ENCODE results near the gene DCLK1. TPM values are rescaled to one million over a fixed set of nuclear protein-coding genes. Genes with fewer than 3 reads are reported as not detected.

The DCLK1 gene
- total RNA-seq, 4 donors from 2014 or later = 4.4 to 102 (median 13.3) TPM

GRCh38 chr13:35909091-35909490 lies 222.1 kb downstream of the DCLK1 start:
- DNase-seq = no peak
- H3K4me3 ChIP-seq = no peak overlapping the region
- intact Hi-C loops (cut with DNase I; ENCODE audit: low total_unique reads) = no loop called here
- no peak overlapping the region for H3K27ac ChIP-seq
- H3K36me3 ChIP-seq = no peaks in the 10 kb centered on the region
- H3K9me3 ChIP-seq = no peaks in the 10 kb centered on the region
- no peak for TF ChIP-seq CTCF (IDR thresholded peaks at IDR 0.05)
- H3K4me1 ChIP-seq = no peaks in the 10 kb centered on the region
- H3K27me3 ChIP-seq = no peaks in the 10 kb centered on the region

DNA sequence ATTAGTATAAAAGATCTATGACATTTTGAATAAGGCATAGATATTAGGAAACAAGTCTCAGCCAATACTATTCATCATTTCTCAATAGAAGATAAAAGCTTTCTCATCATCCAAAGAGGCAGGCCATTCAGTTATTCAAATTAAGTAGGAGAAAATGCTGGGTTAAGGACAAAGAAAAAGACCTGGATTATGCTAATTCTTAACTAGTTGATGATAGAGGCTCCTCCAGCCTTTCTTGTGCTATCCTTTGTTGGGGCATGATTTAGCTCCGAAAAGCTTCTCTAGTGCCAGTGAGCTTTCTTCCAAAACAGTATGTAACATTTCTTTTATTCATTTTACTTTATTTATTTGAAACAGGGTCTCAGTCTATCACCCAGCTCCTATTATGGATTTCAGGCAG lies 223.0 kb downstream of the DCLK1 start:
- H3K27ac ChIP-seq = no peak overlapping the region
- no peak for DNase-seq
- intact Hi-C loops (cut with DNase I; ENCODE audit: low total_unique reads) = no loop called here
- no peak overlapping the region for H3K4me3 ChIP-seq
- no peaks in the 10 kb centered on the region for H3K4me1 ChIP-seq
- no peaks in the 10 kb centered on the region for H3K36me3 ChIP-seq
- no peak for TF ChIP-seq POLR2A (IDR thresholded peaks at IDR 0.05)
- no peak for TF ChIP-seq CTCF (IDR thresholded peaks at IDR 0.05)
- no peaks in the 10 kb centered on the region for H3K27me3 ChIP-seq
- no peaks in the 10 kb centered on the region for H3K9me3 ChIP-seq

- H3K27me3 ChIP-seq = no peaks in the 10 kb centered on the region
- no peaks in the 10 kb centered on the region for H3K9me3 ChIP-seq
- no peaks in the 10 kb centered on the region for H3K4me1 ChIP-seq
- intact Hi-C loops (cut with DNase I; ENCODE audit: low total_unique reads) = no loop called here
- DNase-seq = no peak
- no peaks in the 10 kb centered on the region for H3K36me3 ChIP-seq
- H3K27ac ChIP-seq = no peak overlapping the region
- TF ChIP-seq POLR2A (IDR thresholded peaks at IDR 0.05) = no peak
- TF ChIP-seq CTCF (IDR thresholded peaks at IDR 0.05) = no peak
- H3K4me3 ChIP-seq = no peak overlapping the region
These were observed 224.5 kb downstream of the DCLK1 start for GRCh38 chr13:35906636-35907035.

DNA sequence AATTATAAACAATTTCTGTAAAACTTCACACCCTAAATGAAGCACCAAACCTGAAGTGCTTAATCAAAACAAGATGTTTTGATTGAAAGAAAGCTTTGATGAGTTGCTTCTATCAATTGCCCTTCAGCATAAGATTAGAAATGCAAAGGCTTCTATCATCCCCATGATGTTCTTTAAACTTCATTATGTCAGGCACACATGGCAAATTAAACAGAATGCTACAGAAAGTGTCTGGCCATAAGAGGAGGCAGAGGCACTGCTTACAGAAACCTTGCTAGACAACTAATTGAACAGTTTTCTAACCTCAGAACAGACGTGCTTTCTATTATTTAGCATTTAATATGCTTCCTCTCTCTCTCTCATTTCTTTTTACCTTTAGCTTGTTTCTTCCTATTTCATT lies 228.1 kb downstream of the DCLK1 start:
- intact Hi-C loops (cut with DNase I; ENCODE audit: low total_unique reads) = no loop called here
- Histone ChIP-seq H3K27me3 (no peaks in the 10 kb centered on the region), H3K27ac (no peak overlapping the region), H3K36me3 (no peaks in the 10 kb centered on the region), H3K4me3 (no peak overlapping the region), H3K4me1 (no peaks in the 10 kb centered on the region), H3K9me3 (no peaks in the 10 kb centered on the region)
- DNase-seq = no peak
- TF ChIP-seq CTCF (IDR thresholded peaks at IDR 0.05) = no peak
- no peak for TF ChIP-seq POLR2A (IDR thresholded peaks at IDR 0.05)

- no peaks in the 10 kb centered on the region for H3K36me3 ChIP-seq
- H3K4me3 ChIP-seq = no peak overlapping the region
- TF ChIP-seq CTCF (IDR thresholded peaks at IDR 0.05) (no peak), POLR2A (IDR thresholded peaks at IDR 0.05) (no peak)
- no peaks in the 10 kb centered on the region for H3K27me3 ChIP-seq
- DNase-seq = no peak
- no peaks in the 10 kb centered on the region for H3K9me3 ChIP-seq
- no peak overlapping the region for H3K27ac ChIP-seq
- H3K4me1 ChIP-seq = no peaks in the 10 kb centered on the region
- intact Hi-C loops (cut with DNase I; ENCODE audit: low total_unique reads) = no loop called here
These were observed 233.1 kb downstream of the DCLK1 start for GRCh38 chr13:35898041-35898440.

All from uterus (tissue), 4 donors.